ENCODE data around the gene C1orf105.
"Not testable (repeated sequence)": the region's sequence is repeated elsewhere in the genome, so short reads cannot be mapped to it uniquely, and the experiment has no call there.

DNA sequence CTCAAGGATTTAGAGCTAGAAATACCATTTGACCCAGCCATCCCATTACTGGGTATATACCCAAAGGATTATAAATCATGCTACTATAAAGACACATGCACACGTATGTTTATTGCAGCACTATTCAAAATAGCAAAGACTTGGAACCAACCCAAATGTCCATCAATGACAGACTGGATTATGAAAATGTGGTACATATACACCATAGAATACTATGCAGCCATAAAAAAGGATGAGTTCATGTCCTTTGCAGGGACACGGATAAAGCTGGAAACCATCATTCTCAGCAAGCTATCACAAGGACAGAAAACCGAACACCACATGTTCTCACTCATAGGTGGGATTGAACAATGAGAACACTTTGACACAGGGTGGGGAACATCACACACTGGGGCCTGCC, 16.7 kb downstream of the C1orf105 start:
- TF ChIP-seq, protein P1, sequence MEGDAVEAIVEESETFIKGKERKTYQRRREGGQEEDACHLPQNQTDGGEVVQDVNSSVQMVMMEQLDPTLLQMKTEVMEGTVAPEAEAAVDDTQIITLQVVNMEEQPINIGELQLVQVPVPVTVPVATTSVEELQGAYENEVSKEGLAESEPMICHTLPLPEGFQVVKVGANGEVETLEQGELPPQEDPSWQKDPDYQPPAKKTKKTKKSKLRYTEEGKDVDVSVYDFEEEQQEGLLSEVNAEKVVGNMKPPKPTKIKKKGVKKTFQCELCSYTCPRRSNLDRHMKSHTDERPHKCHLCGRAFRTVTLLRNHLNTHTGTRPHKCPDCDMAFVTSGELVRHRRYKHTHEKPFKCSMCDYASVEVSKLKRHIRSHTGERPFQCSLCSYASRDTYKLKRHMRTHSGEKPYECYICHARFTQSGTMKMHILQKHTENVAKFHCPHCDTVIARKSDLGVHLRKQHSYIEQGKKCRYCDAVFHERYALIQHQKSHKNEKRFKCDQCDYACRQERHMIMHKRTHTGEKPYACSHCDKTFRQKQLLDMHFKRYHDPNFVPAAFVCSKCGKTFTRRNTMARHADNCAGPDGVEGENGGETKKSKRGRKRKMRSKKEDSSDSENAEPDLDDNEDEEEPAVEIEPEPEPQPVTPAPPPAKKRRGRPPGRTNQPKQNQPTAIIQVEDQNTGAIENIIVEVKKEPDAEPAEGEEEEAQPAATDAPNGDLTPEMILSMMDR (IDR thresholded peaks at IDR 0.05; ENCODE audit: low read length) = not testable (repeated sequence)
- TF ChIP-seq EZH2 (optimal IDR thresholded peaks at IDR 0.05; ENCODE audit: low read depth, low read length) = not testable (repeated sequence)

All from MM.1S (cell line).